ENCODE data around the gene FAM168A. TPM values are rescaled to one million over a fixed set of nuclear protein-coding genes. Genes with fewer than 3 reads are reported as not detected.

Gene FAM168A
- total RNA-seq, 2 donors from 2014 or later = 30.9 to 40.8 TPM

DNA sequence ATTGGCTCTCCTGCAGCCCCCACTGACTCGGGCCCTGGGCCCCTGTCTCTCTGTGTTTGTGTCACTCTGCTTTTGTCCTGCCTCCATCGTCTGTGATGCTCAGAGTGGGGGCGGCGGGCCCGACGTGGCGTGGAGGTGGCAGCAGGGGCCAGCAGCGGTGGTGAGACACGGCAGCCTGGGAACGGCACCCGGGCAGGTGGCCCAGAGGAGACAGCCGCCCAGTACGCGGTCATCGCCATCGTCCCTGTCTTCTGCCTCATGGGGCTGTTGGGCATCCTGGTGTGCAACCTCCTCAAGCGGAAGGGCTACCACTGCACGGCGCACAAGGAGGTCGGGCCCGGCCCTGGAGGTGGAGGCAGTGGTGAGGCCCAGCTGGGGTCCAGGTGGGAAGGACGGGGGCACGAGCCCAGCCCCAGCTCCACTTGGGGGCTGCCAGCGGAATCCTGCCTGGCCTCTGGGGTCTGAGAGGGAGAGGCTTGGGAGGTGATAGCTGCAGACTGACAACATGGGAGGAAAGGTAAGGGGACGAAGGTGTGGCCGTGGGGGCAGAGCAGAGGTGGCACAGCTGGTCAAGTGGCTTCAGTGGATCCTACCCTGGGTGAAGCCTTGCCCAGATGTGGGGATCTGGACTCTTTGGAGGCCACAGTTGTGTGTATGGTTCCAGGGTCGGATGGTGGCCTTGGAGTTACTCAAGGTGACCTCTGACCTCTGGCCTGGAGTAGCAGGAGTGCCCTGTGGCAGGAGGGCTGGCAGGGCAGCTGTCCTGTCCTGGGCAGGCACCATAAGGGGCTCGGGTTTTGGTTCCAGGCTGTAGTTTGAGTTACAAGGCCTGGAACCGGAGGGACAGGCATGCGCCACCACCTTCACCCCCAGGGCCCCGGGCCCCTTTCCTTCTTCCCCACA, 205.6 kb downstream of the FAM168A start:
- H3K27me3 ChIP-seq = no peaks in the 10 kb centered on the region
- H3K27ac ChIP-seq = no peak overlapping the region
- TF ChIP-seq, protein P1, sequence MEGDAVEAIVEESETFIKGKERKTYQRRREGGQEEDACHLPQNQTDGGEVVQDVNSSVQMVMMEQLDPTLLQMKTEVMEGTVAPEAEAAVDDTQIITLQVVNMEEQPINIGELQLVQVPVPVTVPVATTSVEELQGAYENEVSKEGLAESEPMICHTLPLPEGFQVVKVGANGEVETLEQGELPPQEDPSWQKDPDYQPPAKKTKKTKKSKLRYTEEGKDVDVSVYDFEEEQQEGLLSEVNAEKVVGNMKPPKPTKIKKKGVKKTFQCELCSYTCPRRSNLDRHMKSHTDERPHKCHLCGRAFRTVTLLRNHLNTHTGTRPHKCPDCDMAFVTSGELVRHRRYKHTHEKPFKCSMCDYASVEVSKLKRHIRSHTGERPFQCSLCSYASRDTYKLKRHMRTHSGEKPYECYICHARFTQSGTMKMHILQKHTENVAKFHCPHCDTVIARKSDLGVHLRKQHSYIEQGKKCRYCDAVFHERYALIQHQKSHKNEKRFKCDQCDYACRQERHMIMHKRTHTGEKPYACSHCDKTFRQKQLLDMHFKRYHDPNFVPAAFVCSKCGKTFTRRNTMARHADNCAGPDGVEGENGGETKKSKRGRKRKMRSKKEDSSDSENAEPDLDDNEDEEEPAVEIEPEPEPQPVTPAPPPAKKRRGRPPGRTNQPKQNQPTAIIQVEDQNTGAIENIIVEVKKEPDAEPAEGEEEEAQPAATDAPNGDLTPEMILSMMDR (IDR thresholded peaks at IDR 0.05) = no peak
- no peak for DNase-seq (ENCODE audit: low spot score)
- H3K9me3 ChIP-seq = no peaks in the 10 kb centered on the region
- H3K36me3 ChIP-seq = no peaks in the 10 kb centered on the region
- no peak overlapping the region for H3K4me3 ChIP-seq
- peaks cover 4 to 33% of the 10 kb centered on the region in 2 donors for H3K4me1 ChIP-seq

DNA sequence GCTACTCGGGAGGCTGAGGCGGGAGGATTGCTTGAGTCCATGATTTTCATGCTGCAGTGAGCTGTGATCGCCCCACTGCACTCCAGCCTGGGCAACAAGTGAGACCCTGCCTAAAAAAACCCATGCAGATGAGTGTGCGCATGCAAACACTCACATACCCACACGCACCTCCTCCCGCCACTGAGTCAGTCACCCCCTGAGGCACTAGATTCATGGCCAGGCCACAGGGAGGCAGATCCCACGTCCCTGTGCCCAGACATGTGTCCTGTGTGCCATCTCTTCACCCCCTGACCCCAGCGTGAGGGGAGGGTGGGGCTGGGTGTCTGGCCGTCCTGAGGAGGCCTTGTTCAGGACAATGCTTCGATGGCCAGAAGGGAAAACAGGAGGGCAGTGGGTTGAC, 206.2 kb downstream of the FAM168A start:
- Histone ChIP-seq H3K4me1 (peaks cover 4 to 35% of the 10 kb centered on the region in 2 donors), H3K36me3 (no peaks in the 10 kb centered on the region), H3K4me3 (no peak overlapping the region), H3K9me3 (no peaks in the 10 kb centered on the region), H3K27ac (no peak overlapping the region), H3K27me3 (no peaks in the 10 kb centered on the region)
- TF ChIP-seq, protein P1 (IDR thresholded peaks at IDR 0.05) = no peak
- DNase-seq (ENCODE audit: low spot score) = no peak

DNA sequence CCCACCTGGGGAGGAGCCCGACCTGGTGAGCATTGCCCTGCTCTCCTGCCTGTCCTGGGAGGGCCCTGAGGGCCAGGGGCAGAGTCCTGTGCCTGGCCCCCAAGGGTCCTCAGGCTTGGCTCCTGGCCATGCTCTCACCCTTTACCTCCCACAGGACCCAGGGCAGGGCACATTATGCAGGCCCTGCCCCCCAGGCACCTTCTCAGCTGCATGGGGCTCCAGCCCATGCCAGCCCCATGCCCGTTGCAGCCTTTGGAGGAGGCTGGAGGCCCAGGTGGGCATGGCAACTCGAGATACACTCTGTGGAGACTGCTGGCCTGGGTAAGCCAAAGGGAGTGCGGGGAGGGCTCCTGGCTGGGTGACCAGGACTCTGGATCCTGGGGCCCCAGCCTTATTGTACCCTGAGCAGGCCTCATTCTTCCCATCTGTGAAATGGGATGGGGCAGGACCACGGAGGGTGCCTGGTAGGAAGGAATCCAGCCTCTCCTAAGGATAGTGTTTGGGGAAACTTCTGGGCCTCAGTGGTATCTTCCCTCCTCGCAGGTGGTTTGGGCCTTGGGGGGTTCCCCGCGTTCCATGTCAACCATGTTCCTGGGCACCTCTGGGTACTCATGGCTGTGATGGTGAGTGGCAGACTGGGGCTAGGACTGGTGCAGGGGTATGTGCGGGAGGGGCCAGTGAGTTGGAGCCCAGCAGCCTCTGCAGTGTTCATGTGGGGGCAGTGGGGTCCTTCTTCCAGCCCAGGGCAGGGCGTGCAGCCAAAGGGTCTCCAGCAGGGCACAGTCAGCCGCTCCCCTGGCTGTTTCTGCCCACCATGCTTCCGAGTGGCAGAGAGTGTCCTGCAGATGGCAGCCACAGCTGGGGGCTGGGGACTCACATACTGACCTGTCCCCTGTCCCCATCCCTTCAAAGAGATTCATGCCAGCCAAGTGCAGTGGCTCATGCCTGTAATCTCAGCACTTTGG, 207.0 kb downstream of the FAM168A start:
- Histone ChIP-seq H3K4me1 (peaks cover 4 to 35% of the 10 kb centered on the region in 2 donors), H3K27ac (no peak overlapping the region)
- DNase-seq (ENCODE audit: low spot score) = no peak

DNA sequence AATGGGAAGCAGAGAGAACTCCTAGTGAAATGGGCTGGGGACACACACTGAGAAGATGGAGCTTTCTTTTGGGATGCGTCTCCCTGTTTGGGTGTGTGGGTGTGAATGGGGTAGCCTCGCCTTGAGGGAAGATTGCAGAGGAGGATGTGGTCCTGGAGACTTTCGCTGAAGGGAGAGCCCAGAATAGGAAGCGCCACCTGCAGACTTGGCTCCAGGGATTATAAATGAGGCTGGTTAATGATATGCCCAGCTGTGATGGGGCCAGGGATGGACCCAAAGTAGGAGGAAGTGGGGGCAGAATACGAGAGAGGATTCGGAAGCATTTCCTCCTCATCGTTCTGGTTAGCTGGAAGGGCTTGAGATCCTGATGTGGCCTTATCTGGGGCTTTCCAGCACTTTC, 208.0 kb downstream of the FAM168A start:
- Histone ChIP-seq H3K27me3 (no peaks in the 10 kb centered on the region), H3K27ac (no peak overlapping the region), H3K4me1 (peaks cover 4 to 41% of the 10 kb centered on the region in 2 donors), H3K9me3 (no peaks in the 10 kb centered on the region), H3K4me3 (no peak overlapping the region), H3K36me3 (no peaks in the 10 kb centered on the region)
- no peak for DNase-seq (ENCODE audit: low spot score)
- TF ChIP-seq, protein P1 (IDR thresholded peaks at IDR 0.05) = no peak

More for the DNA sequence above, 207.0 kb downstream of the FAM168A start:
- H3K9me3 ChIP-seq = no peaks in the 10 kb centered on the region
- no peak overlapping the region for H3K4me3 ChIP-seq
- TF ChIP-seq, protein P1 (IDR thresholded peaks at IDR 0.05) = no peak
- no peaks in the 10 kb centered on the region for H3K36me3 ChIP-seq
- H3K27me3 ChIP-seq = no peaks in the 10 kb centered on the region

DNA sequence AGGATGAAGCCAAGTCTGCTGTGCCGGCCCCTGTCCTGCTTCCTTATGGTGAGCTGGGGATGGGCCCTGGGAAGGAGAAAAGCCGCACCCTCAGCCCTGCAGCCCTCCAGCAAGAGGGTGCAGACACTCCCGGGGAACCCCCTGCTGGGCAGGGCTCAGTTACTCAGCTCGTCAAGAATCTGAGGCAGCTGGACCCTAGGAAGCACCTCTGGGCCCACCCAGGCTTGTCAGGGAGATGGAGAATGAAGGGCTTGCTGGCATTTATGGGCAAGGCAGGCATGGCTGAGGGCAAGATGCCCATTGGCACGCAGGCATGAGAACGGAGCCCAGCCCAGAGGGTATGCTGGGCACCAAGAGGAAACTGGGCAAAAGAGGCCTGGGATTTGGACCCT, 208.8 kb downstream of the FAM168A start:
- no peaks in the 10 kb centered on the region for H3K36me3 ChIP-seq
- no peak overlapping the region for H3K4me3 ChIP-seq
- H3K27me3 ChIP-seq = no peaks in the 10 kb centered on the region
- H3K4me1 ChIP-seq = peaks cover 4 to 49% of the 10 kb centered on the region in 2 donors
- TF ChIP-seq, protein P1 (IDR thresholded peaks at IDR 0.05) = no peak
- H3K27ac ChIP-seq = peak overlapping the region; percentile 48 to 53
- DNase-seq (ENCODE audit: low spot score) = no peak
- H3K9me3 ChIP-seq = no peaks in the 10 kb centered on the region
